ENCODE data around the gene SRPK2.
"Not testable (repeated sequence)": the region's sequence is repeated elsewhere in the genome, so short reads cannot be mapped to it uniquely, and the experiment has no call there.

The SRPK2 gene

GRCh38 chr7:105376908-105377533, 11.7 kb downstream of the SRPK2 start:
- no peak for DNase-seq (ENCODE audit: low read depth in 3 of 3)

DNA sequence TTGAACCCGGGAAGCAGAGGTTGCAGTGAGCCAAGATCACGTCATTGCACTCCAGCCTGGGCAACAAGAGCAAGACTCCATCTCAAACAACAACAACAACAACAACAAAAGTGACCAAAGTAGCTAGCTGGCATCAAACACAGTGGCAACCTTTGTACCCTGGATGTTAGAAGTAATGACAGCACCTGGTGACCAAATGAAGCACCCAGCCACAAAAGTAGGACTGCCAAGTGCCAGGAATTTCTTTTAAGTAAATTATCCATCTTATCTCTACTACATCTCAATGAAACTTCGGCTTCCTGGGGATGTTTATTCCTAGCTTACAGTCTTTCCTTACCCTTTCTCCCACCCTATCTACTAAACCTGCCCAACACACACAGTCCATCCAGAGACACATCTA, 18.8 kb downstream of the SRPK2 start:
- no peak for DNase-seq (ENCODE audit: low read depth in 3 of 3)

DNA sequence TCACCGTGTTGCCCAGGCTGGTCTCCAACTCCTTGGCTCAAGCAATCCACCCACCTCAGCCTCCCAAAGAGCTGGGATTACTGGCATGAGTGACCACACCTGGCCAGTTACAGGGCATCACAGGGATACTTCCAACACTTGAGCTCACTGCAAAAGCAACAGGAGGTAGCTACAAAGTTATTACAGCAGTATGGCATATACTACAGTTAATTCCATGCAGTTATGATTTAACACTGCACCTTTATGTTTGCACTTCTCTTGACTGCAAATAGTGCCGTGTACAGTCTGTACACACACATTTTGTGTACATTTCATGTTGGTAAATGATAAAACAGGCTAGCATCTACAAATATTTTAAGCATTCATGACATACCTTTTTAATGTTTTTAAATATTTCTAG, 21.3 kb downstream of the SRPK2 start:
- DNase-seq (ENCODE audit: low read depth in 3 of 3): no peak

DNA sequence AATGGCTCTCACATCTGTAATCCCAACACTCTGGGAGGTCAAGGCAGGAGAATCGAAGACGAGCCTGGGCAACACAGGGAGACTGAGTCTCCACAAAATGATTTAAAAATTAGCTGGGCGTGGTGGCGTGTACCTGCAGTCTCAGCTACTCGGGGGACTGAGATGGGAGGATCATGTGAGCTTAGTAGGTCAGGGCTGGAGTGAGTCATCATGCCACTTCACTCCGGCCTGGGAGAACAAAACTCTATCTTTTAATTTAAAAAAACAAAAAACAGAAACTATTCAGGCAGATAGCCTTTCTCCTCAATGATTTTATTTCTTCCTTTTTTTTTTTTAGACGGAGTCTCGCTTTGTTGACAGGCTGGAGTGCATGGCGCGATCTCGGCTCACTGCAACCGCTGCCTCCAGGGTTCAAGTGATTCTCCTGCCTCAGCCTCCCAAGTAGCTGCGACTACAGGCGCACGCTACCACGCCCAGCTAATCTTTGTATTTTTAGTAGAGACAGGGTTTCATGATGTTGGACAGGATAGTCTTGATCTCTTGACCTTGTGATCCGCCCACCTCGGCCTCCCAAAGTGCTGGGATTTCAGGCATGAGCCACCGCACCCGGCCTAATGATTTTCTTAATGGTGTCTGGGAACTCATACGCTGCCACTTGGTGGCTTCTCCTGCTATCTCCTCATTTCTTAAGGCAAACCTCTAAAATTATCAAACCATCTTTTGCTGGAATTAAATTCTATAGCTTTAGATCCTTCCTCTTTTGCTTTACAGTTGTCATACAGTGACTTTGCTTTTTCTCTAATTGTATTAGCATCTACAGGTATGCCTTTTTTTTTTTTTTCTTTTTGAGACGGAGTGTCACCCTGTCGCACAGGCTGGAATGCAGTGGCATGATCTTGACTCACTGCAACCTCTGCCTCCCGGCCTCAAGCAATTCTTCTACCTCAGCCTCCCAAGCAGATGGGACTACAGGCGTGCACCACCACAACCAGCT, 22.9 kb downstream of the SRPK2 start:
- no peak for DNase-seq (ENCODE audit: low read depth in 3 of 3)

- no peak for DNase-seq (ENCODE audit: low read depth in 3 of 3)
These were observed 24.0 kb downstream of the SRPK2 start for GRCh38 chr7:105364684-105365083.

DNA sequence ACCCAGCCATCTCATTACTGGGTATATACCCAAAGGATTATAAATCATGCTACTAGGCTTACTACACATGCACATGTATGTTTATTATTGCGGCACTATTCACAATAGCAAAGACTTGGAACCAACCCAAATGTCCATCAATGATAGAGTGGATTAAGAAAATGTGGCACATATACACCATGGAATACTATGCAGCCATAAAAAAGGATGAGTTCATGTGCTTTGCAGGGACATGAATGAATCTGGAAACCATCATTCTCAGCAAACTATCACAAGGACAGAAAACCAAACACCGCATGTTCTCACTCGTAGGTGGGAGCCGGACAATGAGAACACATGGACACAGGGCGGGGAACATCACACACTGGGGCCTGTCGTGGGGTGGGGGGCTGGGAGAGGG, 25.1 kb downstream of the SRPK2 start:
- DNase-seq (ENCODE audit: low read depth in 3 of 3): not testable (repeated sequence)

DNA sequence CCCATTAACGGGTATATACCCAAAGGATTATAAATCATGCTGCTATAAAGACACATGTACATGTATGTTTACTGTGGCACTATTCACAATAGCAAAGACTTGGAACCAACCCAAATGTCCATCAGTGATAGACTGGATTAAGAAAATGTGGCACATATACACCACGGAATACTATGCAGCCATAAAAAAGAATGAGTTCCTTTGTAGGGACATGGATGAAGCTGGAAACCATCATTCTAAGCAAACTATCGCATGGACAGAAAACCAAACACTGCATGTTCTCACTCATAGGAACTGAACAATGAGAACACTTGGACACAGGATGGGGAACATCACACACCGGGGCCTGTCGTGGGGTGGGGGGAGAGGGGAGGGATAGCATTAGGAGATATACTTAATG, 26.0 kb downstream of the SRPK2 start:
- not testable (repeated sequence) for DNase-seq (ENCODE audit: low read depth in 3 of 3)

GRCh38 chr7:105361995-105362394, 26.7 kb downstream of the SRPK2 start:
- DNase-seq (ENCODE audit: low read depth in 3 of 3): not testable (repeated sequence)

DNA sequence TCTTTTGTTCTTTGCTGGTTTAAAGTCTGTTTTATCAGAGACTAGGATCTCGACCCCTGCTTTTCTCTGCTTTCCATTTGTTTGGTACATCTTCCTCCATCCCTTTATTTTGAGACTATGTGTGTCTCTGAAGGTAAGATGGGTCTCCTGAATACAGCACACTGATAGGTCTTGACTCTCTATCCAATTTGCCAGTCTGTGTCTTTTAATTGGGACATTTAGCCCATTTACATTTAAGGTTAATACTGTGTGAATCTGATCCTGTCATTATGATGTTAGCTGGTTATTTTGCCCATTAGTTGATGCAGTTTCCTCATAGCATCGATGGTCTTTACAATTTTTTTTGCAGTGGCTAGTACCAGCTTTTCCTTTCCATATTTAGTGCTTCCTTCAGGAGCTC, 28.6 kb downstream of the SRPK2 start:
- not testable (repeated sequence) for DNase-seq (ENCODE audit: low read depth in 3 of 3)

- no peak for DNase-seq (ENCODE audit: low read depth in 3 of 3)
These were observed 33.0 kb downstream of the SRPK2 start for GRCh38 chr7:105355701-105356100.

- DNase-seq (ENCODE audit: low read depth in 3 of 3): no peak
These were observed 34.3 kb downstream of the SRPK2 start for GRCh38 chr7:105354383-105354782.

DNA sequence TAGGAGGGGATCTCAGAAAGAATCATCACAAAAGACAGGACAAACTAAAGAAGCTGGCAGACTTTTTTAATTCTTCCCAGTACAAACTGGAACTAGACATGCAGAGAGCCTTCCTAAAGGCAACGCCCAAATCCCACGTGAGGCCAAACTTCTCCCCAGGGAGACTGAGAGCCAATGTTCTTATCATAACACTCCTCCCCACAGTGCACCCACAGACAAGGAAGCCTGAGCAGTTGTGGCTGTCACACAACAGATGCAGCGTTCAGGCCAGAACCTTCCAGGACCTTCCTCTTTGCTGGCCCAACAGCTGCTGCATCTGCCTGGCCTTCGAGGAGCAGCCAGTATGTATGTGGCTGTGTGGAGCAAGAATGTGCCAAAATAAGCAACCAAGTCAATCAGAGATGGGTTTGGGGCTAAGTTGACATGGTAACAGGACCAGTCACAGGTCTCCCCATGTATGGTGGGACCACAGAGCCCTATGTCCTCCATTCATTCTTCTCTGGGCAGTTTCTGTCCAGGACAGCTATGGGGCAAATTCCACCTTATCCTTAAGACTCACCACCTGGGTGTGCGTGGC, 34.9 kb downstream of the SRPK2 start:
- no peak for DNase-seq (ENCODE audit: low read depth in 3 of 3)

DNA sequence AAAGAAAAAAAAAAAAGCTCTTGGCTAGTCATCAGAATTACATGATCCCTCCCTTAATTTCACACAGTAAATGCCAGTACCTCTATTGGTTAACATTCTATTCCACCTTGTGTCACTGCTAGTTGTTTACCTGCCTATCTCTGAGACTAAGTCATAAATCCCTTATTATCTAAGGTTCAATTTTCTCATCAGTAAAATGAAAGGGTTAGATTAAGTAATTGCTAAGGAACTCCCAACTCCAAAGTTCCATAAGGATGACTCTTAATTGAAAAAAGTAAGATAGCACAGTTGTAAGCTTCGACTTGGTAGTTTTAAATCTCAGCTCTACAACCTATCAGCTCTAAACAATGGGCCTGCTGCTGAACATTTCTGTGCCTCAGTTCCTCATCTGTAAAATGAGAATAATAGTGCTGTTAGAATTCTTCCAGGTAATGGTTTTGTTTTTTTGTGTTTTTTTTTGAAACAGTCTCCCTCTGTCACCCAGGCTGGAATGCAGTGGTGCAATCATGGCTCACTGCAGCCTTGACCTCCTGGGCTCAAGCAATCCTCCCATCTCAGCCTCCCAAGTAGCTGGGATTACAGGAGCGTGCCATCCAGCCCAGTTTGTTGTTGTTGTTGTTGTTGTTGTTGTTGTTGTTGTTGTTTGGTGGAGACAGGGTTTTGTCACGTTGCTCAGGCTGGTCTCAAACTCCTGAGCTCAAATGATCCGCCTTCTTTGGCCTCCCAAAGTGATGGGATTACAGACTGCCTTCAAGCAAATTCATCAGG, 35.6 kb downstream of the SRPK2 start:
- DNase-seq (ENCODE audit: low read depth in 3 of 3): no peak

- DNase-seq (ENCODE audit: low read depth in 3 of 3): peak; percentile 19 to 23 (median 21)
These were observed 36.6 kb downstream of the SRPK2 start for GRCh38 chr7:105352018-105352612.

DNA sequence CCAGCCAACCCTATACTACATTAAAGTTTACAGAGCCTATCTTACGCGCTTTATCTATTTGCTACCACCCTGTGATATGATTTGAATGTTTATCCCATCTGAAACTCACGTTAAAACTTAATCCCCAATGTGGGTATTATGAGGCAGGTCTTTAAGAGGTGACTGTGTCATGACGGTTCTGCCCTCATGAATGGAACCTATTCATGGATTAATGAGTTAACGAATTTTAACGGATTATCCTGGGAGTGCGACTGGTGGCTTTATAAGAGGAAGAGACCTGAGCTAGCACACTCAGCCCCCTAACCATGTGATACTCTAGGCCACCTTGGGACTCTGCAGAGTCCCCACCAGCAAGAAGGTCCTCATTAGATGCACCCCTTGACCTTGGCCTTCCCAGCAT, 37.8 kb downstream of the SRPK2 start:
- no peak for DNase-seq (ENCODE audit: low read depth in 3 of 3)

DNA sequence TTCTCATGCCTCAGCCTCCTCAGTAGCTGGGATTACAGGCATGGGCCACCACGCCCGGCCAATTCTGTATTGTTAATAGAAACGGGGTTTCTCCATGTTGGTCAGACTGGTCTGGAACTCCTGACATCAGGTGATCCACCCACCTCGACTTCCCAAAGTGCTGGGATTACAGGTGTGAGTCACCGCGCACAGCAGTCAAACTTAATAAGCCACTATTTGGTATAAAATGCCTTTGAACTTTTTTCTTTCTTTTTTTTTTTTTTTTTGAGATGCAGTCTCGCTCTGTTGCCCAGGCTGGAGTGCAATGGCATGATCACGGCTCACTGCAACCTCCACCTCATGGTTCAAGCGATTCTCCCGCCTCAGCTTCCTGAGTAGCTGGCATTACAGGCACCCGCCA, 40.5 kb downstream of the SRPK2 start:
- not testable (repeated sequence) for DNase-seq (ENCODE audit: low read depth in 3 of 3)

DNA sequence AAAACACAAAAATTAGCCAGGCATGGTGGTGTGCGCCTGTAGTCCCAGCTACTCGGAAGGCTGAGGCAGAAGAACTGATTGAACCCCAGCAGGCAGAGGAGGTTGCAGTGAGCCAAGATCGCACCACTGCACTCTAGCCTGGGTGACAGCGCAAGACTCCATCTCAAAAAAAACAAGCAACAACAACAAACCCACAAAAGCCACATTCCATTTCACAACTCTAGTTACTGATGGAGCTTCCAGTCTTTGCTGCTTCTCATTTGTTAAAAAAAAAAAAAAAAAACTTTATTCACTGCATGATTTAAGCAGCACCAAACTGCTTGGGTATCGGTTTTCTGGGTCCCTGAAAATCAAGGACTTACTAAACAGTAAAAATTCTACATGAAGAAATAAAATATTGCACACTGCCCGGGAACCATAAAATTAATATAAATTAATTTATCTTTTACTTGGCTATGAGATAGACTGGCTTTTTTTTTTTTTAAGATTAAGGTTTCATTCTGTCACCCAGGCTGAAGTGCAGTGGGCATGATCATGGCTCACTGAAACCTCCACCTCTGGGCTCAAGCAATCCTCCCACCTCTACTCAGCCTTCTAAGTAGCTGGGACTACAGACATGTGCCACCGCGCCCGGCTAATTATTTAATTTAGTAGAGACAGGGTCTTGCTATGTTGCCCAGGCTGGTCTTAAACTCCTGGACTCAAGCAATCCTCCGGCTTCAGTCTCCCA, 42.0 kb downstream of the SRPK2 start:
- no peak for DNase-seq (ENCODE audit: low read depth in 3 of 3)

- DNase-seq (ENCODE audit: low read depth in 3 of 3): no peak
These were observed 42.6 kb downstream of the SRPK2 start for GRCh38 chr7:105346138-105346537.

GRCh38 chr7:105345725-105346124, 43.0 kb downstream of the SRPK2 start:
- DNase-seq (ENCODE audit: low read depth in 3 of 3): no peak

DNA sequence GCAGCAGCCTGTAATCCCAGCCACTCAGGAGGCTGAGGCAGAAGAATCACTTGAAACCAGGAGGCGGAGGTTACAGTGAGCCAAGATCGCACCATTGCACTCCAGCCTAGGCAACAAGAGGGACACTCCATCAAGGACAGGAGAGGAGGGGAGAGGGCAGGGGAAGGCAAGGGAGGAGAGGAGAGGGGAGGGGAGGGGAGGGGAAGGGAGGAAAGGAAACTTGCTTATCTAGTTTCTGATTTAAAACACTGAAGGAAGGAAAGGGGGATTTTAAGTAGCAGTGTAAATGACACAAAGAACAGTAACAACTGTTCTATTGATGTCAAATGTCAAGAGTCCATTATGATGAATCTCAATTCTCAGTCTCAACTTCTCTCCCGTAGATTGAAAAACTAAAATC, 43.7 kb downstream of the SRPK2 start:
- DNase-seq (ENCODE audit: low read depth in 3 of 3): no peak
